HS-5 (cell line): ENCODE results near the gene ARSA.
"Not testable (repeated sequence)": the region's sequence is repeated elsewhere in the genome, so short reads cannot be mapped to it uniquely, and the experiment has no call there.

Experiments used
- DNase-seq: peaks from one replicate; pipeline ENCODE4 v3.0.0-alpha.2; 2012; ENCODE audit warnings: low read depth

Gene ARSA

GRCh38 chr22:50621948-50622722 lies 5.8 kb downstream of the ARSA start:
- DNase-seq: no peak

GRCh38 chr22:50621356-50621880 lies 6.5 kb downstream of the ARSA start:
- DNase-seq: no peak

GRCh38 chr22:50620593-50621355 lies 7.2 kb downstream of the ARSA start:
- DNase-seq: no peak

- DNase-seq: not testable (repeated sequence)
Measured at GRCh38 chr22:50614296-50614695, 13.7 kb downstream of the ARSA start.

GRCh38 chr22:50613291-50613981 lies 14.5 kb downstream of the ARSA start:
- no peak for DNase-seq

GRCh38 chr22:50612528-50613221 lies 15.3 kb downstream of the ARSA start:
- DNase-seq: no peak

GRCh38 chr22:50612168-50612527 lies 15.8 kb downstream of the ARSA start:
- no peak for DNase-seq

GRCh38 chr22:50611341-50612060 lies 16.5 kb downstream of the ARSA start:
- no peak for DNase-seq

- no peak for DNase-seq
Measured at GRCh38 chr22:50610581-50610980, 17.4 kb downstream of the ARSA start.

GRCh38 chr22:50610041-50610451 lies 17.9 kb downstream of the ARSA start:
- no peak for DNase-seq

- DNase-seq: no peak
Measured at GRCh38 chr22:50609599-50609998, 18.4 kb downstream of the ARSA start.

GRCh38 chr22:50608996-50609395 lies 19.0 kb downstream of the ARSA start:
- no peak for DNase-seq

GRCh38 chr22:50608058-50608840 lies 19.7 kb downstream of the ARSA start:
- not testable (repeated sequence) for DNase-seq

GRCh38 chr22:50607659-50608020 lies 20.3 kb downstream of the ARSA start:
- DNase-seq: no peak

- no peak for DNase-seq
Measured at GRCh38 chr22:50606946-50607658, 20.9 kb downstream of the ARSA start.

GRCh38 chr22:50606165-50606945 lies 21.6 kb downstream of the ARSA start:
- DNase-seq: no peak

- no peak for DNase-seq
Measured at GRCh38 chr22:50605613-50606074, 22.3 kb downstream of the ARSA start.

- DNase-seq: no peak
Measured at GRCh38 chr22:50605002-50605612, 22.8 kb downstream of the ARSA start.
